ENCODE data around the gene CCND3. TPM values are rescaled to one million over a fixed set of nuclear protein-coding genes. Genes with fewer than 3 reads are reported as not detected.

CCND3 gene
- total and polyA plus RNA-seq, 2 of the 8 experiments (the other 6 are each of a cell fraction or from before 2014, with no cell fraction given), result 30.6 to 32.9 TPM

DNA sequence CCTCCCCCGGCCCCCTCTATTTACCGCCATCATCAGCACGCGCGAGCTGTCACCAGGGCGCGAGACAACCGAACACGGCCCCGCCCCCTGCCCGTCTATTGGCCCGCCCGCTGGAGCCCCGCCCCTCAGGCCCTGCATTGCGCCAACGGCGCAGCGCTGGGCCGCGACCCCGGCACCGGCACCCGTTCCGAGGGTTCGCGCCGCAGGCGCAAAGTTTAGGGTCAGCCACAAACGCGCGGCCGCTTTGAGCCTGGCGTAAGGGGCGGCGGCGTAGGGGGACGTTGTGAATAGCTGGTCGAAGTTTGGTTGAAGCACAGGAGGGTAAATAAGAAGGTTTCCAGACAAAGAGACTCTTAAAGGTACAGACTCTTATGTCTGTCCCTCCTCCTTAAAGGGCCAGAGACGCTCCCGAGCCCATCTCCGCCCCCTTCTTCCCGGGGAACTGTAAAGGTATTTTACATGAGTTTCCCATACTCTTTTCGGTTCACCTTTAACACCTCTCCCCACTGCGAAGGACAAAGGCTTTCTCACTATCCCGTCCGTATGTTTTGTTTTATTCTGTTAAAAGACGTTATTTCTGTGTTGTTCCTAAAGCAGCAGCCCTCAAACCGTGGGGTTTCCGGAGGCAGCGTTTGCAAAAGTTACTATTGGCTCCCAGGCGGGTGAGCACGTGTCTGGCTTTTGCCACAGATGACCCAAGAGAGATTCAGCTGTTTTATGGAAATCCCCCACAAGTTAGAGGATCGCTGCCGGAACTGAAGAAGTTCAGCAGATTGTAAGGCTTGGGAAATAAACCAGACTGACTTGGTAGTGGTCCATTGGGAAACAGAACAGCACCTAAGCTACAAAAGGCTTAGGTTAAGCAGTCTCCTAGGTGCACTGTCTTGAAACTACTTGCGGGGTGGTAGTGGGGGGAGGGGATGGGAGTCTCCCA lies 46.0 kb downstream of the CCND3 start, which contains the start of gene USP49:
TSS of gene USP49 (minus strand) at position 76 of the 934 bp plus-strand sequence. CDS start 88,392 bp downstream, outside the sequence.
- CTCF ChIA-PET (ENCODE audit: partially characterized antibody), result interaction anchor here (0.6 to 2.0 kb wide), 10 partner anchors 10 to 146 kb away, joined by 3 to 13 read pairs (median 3); partner anchors contain the start of genes BYSL and MED20
- Histone ChIP-seq H3K23ac (ENCODE audit: insufficient read length) (no peak within 1 kb of the TSS), H4K8ac (ENCODE audit: extremely low read depth, insufficient read depth, low read length) (0 out of 2 replicates have a peak within 1 kb of the TSS, but pooled peaks have one; percentile 0), H3K4me2 (ENCODE audit: insufficient read depth in 1 of 2, low read depth in 2 of 2, low read length in 2 of 2) (peak within 1 kb of the TSS; percentile 96 to 100), H3K18ac (ENCODE audit: extremely low read depth, low read length) (peak within 1 kb of the TSS; percentile 81), H2BK5ac (ENCODE audit: low read depth, low read length) (peak within 1 kb of the TSS; percentile 48), H3K9ac (replicated peaks in 1 of 4; ENCODE audit: extremely low read depth in 1 of 4, low read depth in 3 of 4, low read length in 3 of 4) (peak within 1 kb of the TSS; percentile 75 to 97 (median 78)), H2BK12ac (ENCODE audit: low read depth, low read length) (peak within 1 kb of the TSS; percentile 62; the same call in 1 of the 2 replicates), H4K20me1 (replicated peaks in 1 of 2; ENCODE audit: control insufficient read depth in 1 of 2, insufficient read depth in 2 of 2, low read length in 2 of 2) (no peaks in the 10 kb centered on the region), H3K14ac (ENCODE audit: insufficient read length) (no peak within 1 kb of the TSS), H3K4me3 (ENCODE audit: extremely low read depth in 1 of 4, insufficient read depth in 2 of 4, low read depth in 3 of 4, low read length in 4 of 4) (peak within 1 kb of the TSS; percentile 80 to 95 (median 86)), H2AFZ (ENCODE audit: low read length) (peak within 1 kb of the TSS; percentile 88), H3K4ac (replicated peaks; ENCODE audit: insufficient read length, low read depth, low read length) (peak within 1 kb of the TSS; percentile 70), H3K79me2 (ENCODE audit: control insufficient read depth in 1 of 2, insufficient read depth in 2 of 2, low read length in 2 of 2) (peaks cover 0 to 36% of the 10 kb centered on the region in 2 experiments; a peak in 3 of 4 replicates), H3K4me1 (replicated peaks in 1 of 4; ENCODE audit: control insufficient read depth in 3 of 4, insufficient read depth in 4 of 4, low read length in 3 of 4) (peaks cover 0 to 11% (median 4%) of the 10 kb centered on the region in 4 experiments; a peak in 4 of 7 replicates), H3K9me3 (ENCODE audit: insufficient read depth in 2 of 2, low read depth in 1 of 2, low read length in 1 of 2) (no peaks in the 10 kb centered on the region), H3K23me2 (ENCODE audit: low read depth, low read length) (peaks cover 14% of the 10 kb centered on the region), H2BK20ac (ENCODE audit: low read length) (no peak within 1 kb of the TSS; the same call in 1 of the 2 replicates), H3K56ac (replicated peaks; ENCODE audit: insufficient read length, low read depth, low read length) (peak within 1 kb of the TSS; percentile 83), H3K27ac (ENCODE audit: low read depth, low read length) (peak within 1 kb of the TSS; percentile 83), H3K36me3 (ENCODE audit: control insufficient read depth in 2 of 4, insufficient read depth in 4 of 4, low read length in 3 of 4) (no peaks in the 10 kb centered on the region), H3K79me1 (ENCODE audit: low read depth, low read length) (no peaks in the 10 kb centered on the region), H3K27me3 (replicated peaks in 1 of 4; ENCODE audit: control insufficient read depth in 3 of 4, extremely low read depth in 1 of 4, insufficient read depth in 3 of 4, low read length in 3 of 4) (no peaks in the 10 kb centered on the region), H2BK120ac (replicated peaks; ENCODE audit: low read depth, low read length) (no peak within 1 kb of the TSS), H4K91ac (replicated peaks; ENCODE audit: insufficient read length, low read length) (no peak within 1 kb of the TSS), H2AK5ac (ENCODE audit: low read depth, low read length) (peak within 1 kb of the TSS; percentile 16; the same call in 1 of the 2 replicates), H4K5ac (ENCODE audit: insufficient read length, low read depth, low read length) (peak within 1 kb of the TSS; percentile 82), H2BK15ac (ENCODE audit: low read length) (0 out of 2 replicates have a peak within 1 kb of the TSS, but pooled peaks have one; percentile 6)
- POLR2A ChIA-PET (ENCODE audit: partially characterized antibody), result interaction anchor here (0.8 to 4.2 kb wide), 21 partner anchors 9 to 200 kb away, joined by 3 to 39 read pairs (median 4); partner anchors contain the start of genes BYSL, MED20, TAF8 and TOMM6
- 1% methylated on average over 45 of the region's 55 CpGs; no CpG with 5 or more reads in 1 of the 2 experiments for WGBS, 2 experiments (ENCODE audit: extremely low coverage in 1 of 2, insufficient coverage in 1 of 2, insufficient read length in 1 of 2, insufficient replicate concordance in 2 of 2, low coverage in 1 of 2, low lambda C conversion rate in 2 of 2, missing lambda C conversion rate in 1 of 2)
- peak; percentile 59 to 97 for DNase-seq (ENCODE audit: low read depth in 1 of 2, low spot score in 2 of 2)
- peak; percentile 39 for FAIRE-seq
- TF ChIP-seq FOSL1 (IDR thresholded peaks at IDR 0.05; ENCODE audit: insufficient read depth, low read depth, low read length), result peak; percentile 83
- no peak for TF ChIP-seq KDM1A (IDR thresholded peaks at IDR 0.05; ENCODE audit: borderline replicate concordance, low read length)
- peak; percentile 64; the same call in 1 of the 2 replicates for TF ChIP-seq E2F6 (IDR thresholded peaks at IDR 0.05)
- TF ChIP-seq SUZ12 (IDR thresholded peaks at IDR 0.05; ENCODE audit: low read length), result no peak
- no peak for TF ChIP-seq BACH1 (IDR thresholded peaks at IDR 0.05; ENCODE audit: low read length)
- TF ChIP-seq BRCA1 (IDR thresholded peaks at IDR 0.05; ENCODE audit: low read depth, low read length), result no peak
- TF ChIP-seq ZNF274 (IDR thresholded peaks at IDR 0.05; ENCODE audit: borderline replicate concordance, extremely low read depth, low read length), result no peak
- TF ChIP-seq CHD1 (IDR thresholded peaks at IDR 0.05; ENCODE audit: low read depth, low read length), result no peak
- no peak for TF ChIP-seq SIX5 (IDR thresholded peaks at IDR 0.05; ENCODE audit: low read depth, low read length)

Measured in H1 (cell line).